H1 (cell line): Measurements from ENCODE around the gene DSCAM. TPM values are rescaled to one million over a fixed set of nuclear protein-coding genes. Genes with fewer than 3 reads are reported as not detected.

ENCODE experiments used
- polyA plus RNA-seq, 7 experiments: library from polyadenylated mRNA; depleted of rRNA in 3 of 7; stranded (reverse) in 5 of 7; unstranded in 2 of 7; fragments of >200 nt in 5 of 7; fragments of 200-250 nt in 2 of 7; gene quantifications; 1 replicate in 5 of 7; 2 replicates in 1 of 7; 4 replicates in 1 of 7; pipeline versions ENCODE4 v1.2.1 to v1.2.3, GENCODE V29; 2011 to 2013; ENCODE audit warnings: missing spikeins in 2 of 7, mixed read lengths in 2 of 7
- total RNA-seq: library from RNA; stranded (reverse); fragmentation: NEBNext Ultra II Directional; extraction: Animal tissue kit (Norgen Biotek cat#: 25700); gene quantifications from 2 replicates; pipeline ENCODE4 v1.2.1, GENCODE V29; 2021
- TF ChIP-seq, protein P1 (sequence below): fragments of 300-600 bp; sonication (generic); IDR thresholded peaks from 2 replicates; pipeline ENCODE4 v1.7.1; 2012; ENCODE audit warnings: low read length, moderate library complexity, mild to moderate bottlenecking, inconsistent platforms; ENCODE audit not compliant: insufficient replicate concordance

Gene DSCAM
- total and polyA plus RNA-seq, 2 of the 8 experiments (the other 6 are each of a cell fraction or from before 2014, with no cell fraction given), result 0.02 to 0.15 TPM

DNA sequence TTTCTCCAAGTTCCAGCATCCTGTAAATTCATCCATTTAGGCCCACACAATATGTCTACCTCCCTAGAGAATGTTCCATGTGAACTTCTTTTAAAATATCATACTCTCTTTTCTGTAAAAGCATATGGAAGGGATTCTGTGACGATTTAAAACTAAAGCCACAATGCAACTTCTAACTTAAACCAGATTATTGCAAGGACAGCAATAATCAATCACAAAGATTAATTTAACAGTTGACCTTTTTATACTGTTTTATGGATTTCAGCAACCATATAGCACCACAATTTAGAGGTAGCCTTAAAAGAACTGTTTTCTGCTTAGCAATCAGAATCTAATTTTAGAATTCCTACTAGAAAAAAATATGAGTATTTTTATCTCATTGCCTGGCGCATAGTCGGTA is 58.3 kb downstream of the DSCAM start (continued):
- TF ChIP-seq, protein P1, sequence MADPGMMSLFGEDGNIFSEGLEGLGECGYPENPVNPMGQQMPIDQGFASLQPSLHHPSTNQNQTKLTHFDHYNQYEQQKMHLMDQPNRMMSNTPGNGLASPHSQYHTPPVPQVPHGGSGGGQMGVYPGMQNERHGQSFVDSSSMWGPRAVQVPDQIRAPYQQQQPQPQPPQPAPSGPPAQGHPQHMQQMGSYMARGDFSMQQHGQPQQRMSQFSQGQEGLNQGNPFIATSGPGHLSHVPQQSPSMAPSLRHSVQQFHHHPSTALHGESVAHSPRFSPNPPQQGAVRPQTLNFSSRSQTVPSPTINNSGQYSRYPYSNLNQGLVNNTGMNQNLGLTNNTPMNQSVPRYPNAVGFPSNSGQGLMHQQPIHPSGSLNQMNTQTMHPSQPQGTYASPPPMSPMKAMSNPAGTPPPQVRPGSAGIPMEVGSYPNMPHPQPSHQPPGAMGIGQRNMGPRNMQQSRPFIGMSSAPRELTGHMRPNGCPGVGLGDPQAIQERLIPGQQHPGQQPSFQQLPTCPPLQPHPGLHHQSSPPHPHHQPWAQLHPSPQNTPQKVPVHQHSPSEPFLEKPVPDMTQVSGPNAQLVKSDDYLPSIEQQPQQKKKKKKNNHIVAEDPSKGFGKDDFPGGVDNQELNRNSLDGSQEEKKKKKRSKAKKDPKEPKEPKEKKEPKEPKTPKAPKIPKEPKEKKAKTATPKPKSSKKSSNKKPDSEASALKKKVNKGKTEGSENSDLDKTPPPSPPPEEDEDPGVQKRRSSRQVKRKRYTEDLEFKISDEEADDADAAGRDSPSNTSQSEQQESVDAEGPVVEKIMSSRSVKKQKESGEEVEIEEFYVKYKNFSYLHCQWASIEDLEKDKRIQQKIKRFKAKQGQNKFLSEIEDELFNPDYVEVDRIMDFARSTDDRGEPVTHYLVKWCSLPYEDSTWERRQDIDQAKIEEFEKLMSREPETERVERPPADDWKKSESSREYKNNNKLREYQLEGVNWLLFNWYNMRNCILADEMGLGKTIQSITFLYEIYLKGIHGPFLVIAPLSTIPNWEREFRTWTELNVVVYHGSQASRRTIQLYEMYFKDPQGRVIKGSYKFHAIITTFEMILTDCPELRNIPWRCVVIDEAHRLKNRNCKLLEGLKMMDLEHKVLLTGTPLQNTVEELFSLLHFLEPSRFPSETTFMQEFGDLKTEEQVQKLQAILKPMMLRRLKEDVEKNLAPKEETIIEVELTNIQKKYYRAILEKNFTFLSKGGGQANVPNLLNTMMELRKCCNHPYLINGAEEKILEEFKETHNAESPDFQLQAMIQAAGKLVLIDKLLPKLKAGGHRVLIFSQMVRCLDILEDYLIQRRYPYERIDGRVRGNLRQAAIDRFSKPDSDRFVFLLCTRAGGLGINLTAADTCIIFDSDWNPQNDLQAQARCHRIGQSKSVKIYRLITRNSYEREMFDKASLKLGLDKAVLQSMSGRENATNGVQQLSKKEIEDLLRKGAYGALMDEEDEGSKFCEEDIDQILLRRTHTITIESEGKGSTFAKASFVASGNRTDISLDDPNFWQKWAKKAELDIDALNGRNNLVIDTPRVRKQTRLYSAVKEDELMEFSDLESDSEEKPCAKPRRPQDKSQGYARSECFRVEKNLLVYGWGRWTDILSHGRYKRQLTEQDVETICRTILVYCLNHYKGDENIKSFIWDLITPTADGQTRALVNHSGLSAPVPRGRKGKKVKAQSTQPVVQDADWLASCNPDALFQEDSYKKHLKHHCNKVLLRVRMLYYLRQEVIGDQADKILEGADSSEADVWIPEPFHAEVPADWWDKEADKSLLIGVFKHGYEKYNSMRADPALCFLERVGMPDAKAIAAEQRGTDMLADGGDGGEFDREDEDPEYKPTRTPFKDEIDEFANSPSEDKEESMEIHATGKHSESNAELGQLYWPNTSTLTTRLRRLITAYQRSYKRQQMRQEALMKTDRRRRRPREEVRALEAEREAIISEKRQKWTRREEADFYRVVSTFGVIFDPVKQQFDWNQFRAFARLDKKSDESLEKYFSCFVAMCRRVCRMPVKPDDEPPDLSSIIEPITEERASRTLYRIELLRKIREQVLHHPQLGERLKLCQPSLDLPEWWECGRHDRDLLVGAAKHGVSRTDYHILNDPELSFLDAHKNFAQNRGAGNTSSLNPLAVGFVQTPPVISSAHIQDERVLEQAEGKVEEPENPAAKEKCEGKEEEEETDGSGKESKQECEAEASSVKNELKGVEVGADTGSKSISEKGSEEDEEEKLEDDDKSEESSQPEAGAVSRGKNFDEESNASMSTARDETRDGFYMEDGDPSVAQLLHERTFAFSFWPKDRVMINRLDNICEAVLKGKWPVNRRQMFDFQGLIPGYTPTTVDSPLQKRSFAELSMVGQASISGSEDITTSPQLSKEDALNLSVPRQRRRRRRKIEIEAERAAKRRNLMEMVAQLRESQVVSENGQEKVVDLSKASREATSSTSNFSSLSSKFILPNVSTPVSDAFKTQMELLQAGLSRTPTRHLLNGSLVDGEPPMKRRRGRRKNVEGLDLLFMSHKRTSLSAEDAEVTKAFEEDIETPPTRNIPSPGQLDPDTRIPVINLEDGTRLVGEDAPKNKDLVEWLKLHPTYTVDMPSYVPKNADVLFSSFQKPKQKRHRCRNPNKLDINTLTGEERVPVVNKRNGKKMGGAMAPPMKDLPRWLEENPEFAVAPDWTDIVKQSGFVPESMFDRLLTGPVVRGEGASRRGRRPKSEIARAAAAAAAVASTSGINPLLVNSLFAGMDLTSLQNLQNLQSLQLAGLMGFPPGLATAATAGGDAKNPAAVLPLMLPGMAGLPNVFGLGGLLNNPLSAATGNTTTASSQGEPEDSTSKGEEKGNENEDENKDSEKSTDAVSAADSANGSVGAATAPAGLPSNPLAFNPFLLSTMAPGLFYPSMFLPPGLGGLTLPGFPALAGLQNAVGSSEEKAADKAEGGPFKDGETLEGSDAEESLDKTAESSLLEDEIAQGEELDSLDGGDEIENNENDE, result no peak
